Small intestine (tissue), 7 donors: Measurements from ENCODE around the gene KLK8. TPM values are rescaled to one million over a fixed set of nuclear protein-coding genes. Genes with fewer than 3 reads are reported as not detected.
"Not testable (repeated sequence)": the region's sequence is repeated elsewhere in the genome, so short reads cannot be mapped to it uniquely, and the experiment has no call there.

ENCODE experiments used
- DNase-seq, 2 donors: peaks; one replicate each; pipeline versions ENCODE4 v3.0.0 to v3.0.0-alpha.2; 2013
- FAIRE-seq: peaks from 2 replicates; lab custom pipeline; 2012; peaks lifted over from hg19 to GRCh38; lab: Jason Lieb, UNC
- H3K27ac ChIP-seq, 3 donors: one replicate each; pipeline ENCODE4 v1.5.1; 2013; ENCODE audit warnings: low read length in 2 of 3, mild to moderate bottlenecking in 2 of 3, control low read depth in 1 of 3, inconsistent platforms in 1 of 3, low read depth in 1 of 3, moderate library complexity in 1 of 3
- H3K27me3 ChIP-seq, 3 donors: one replicate each; pipeline ENCODE4 v1.6.1; 2013; ENCODE audit warnings: low read length in 3 of 3, inconsistent platforms in 1 of 3; ENCODE audit not compliant: control insufficient read depth in 3 of 3, insufficient read depth in 3 of 3
- H3K36me3 ChIP-seq, 3 donors: one replicate each; pipeline ENCODE4 v1.6.1; 2013; ENCODE audit warnings: low read length in 3 of 3, inconsistent platforms in 1 of 3, low read depth in 1 of 3, mild to moderate bottlenecking in 1 of 3, moderate library complexity in 1 of 3; ENCODE audit not compliant: control insufficient read depth in 3 of 3, insufficient read depth in 2 of 3
- H3K4me1 ChIP-seq, 3 donors: one replicate each; pipeline ENCODE4 v1.6.1; 2013; ENCODE audit warnings: low read length in 2 of 3, inconsistent platforms in 1 of 3, low read depth in 1 of 3, mild to moderate bottlenecking in 1 of 3, moderate library complexity in 1 of 3; ENCODE audit not compliant: control insufficient read depth in 3 of 3, insufficient read depth in 2 of 3
- H3K4me3 ChIP-seq, 3 donors: one replicate each; pipeline ENCODE4 v1.5.1; 2013; ENCODE audit warnings: low read length in 3 of 3, control low read depth in 1 of 3, inconsistent platforms in 1 of 3, low read depth in 1 of 3, mild to moderate bottlenecking in 1 of 3, moderate library complexity in 1 of 3
- H3K9me3 ChIP-seq, 2 donors: one replicate each; pipeline ENCODE4 v1.6.1; 2013; ENCODE audit warnings: low read depth in 1 of 2, low read length in 1 of 2; ENCODE audit not compliant: control insufficient read depth in 2 of 2, insufficient read depth in 1 of 2
- WGBS, 3 donors: extraction: QIAGEN DNeasy Blood & Tissue Kit; methylation state at CpG; one replicate each; pipeline ENCODE4 v1.1.7; 2013; 5-methylcytosine and 5-hydroxymethylcytosine counted together
- polyA plus RNA-seq, 4 donors: library from polyadenylated mRNA; stranded (reverse) in 3 of 4; unstranded in 1 of 4; fragments of 200-250 nt in 3 of 4; fragments of 120-200 nt in 1 of 4; gene quantifications; one replicate each; pipeline versions ENCODE4 v1.2.1 to v1.2.3, GENCODE V29; 2013
- donor health status: healthy with polysubstance abuse.
- donor health status: control.
- donor health status: control.
- donor health status: Bipolar disorder and iron deficiency.
- donor health status: healthy.

The KLK8 gene
- polyA plus RNA-seq, 4 donors = 0.12 TPM; not detected in 3

DNA sequence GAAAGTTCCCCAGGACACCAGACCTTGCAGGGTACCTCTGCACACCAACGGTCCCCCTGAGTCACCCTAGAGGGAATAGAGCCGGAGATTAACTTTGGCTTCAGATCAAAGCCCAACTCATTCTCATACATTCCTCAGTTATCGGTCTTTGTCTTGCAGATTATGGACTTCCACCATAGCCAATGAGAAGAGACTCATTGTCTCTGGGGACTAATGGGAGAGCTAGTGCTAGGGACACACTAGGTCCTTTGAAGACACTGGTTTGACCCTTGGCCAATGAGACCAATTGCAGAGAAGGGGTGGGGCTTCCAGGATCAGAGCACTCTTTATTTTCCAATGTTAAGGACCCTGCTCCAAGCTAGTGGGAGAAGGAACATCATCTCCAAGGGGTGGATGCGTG lies 23.8 kb downstream of the KLK8 start:
- H3K4me3 ChIP-seq = no peak overlapping the region
- no peaks in the 10 kb centered on the region for H3K36me3 ChIP-seq
- WGBS, 3 donors = 53 to 79% (median 68%) methylated on average over 4 of the region's 4 CpGs
- no peaks in the 10 kb centered on the region for H3K9me3 ChIP-seq
- H3K4me1 ChIP-seq = no peaks in the 10 kb centered on the region
- H3K27me3 ChIP-seq = peaks cover 0 to 5% (median 0%) of the 10 kb centered on the region in 3 donors
- no peak for DNase-seq
- no peak for FAIRE-seq
- no peak overlapping the region for H3K27ac ChIP-seq

DNA sequence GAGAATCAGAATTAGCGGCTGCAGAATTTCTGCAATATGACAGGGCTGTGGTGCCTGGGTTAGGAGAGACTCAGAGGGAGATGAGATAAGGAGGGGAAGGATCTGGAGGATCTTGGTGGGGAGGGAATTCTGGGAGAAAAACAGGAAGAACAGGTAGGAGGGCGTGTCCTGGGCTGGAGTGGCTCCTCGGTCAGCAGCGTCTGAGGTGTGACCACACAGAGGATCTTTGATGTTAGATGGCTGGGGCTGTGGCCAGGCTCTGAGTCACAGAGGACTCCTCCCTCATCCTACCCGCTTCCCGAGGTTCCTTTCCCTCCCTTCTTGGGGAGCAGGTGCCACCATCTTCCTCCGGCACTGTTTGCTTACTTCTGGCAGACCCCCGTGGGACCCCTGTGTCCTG lies 25.6 kb downstream of the KLK8 start:
- 7 to 14% (median 8%) methylated on average over 8 of the region's 8 CpGs for whole genome bisulfite sequencing, 3 donors
- Histone ChIP-seq H3K4me3 (no peak overlapping the region), H3K27me3 (peaks cover 0 to 5% (median 0%) of the 10 kb centered on the region in 3 donors), H3K27ac (no peak overlapping the region), H3K4me1 (no peaks in the 10 kb centered on the region), H3K9me3 (no peaks in the 10 kb centered on the region), H3K36me3 (no peaks in the 10 kb centered on the region)
- FAIRE-seq = no peak
- no peak for DNase-seq

DNA sequence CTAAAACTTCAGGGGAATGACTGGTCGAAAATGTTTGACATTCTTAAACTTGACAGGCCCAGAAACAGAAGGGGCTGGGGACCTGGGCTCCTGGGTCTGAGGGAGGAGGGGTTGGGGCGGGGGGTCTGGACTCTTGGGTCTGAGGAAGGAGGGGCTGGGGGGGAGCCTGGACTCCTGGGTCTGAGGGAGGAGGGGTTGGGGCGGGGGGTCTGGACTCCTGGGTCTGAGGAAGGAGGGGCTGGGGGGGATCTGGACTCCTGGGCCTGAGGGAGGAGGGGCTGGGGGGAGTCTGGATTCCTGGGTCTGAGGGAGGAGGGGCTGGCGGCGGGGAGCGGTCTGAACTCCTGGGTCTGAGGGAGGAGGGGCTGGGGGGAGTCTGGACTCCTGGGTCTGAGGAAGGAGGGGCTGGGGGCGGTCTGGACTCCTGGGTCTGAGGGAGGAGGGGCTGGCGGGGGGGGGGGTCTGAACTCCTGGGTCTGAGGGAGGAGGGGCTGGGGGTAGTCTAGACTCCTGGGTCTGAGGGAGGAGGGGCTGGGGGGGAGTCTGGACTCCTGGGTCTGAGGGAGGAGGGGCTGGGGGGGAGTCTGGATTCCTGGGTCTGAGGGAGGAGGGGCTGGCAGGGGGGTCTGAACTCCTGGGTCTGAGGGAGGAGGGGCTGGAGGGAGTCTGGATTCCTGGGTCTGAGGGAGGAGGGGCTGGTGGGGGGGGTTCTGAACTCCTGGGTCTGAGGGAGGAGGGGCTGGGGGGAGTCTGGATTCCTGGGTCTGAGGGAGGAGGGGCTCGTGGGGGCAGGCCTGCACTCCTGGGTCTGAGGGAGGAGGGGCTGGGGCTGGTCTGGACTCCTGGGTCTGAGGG lies 26.5 kb downstream of the KLK8 start:
- FAIRE-seq = no peak
- Histone ChIP-seq H3K9me3 (no peaks in the 10 kb centered on the region), H3K27ac (no peak overlapping the region), H3K4me1 (no peaks in the 10 kb centered on the region), H3K27me3 (peaks cover 0 to 5% (median 0%) of the 10 kb centered on the region in 3 donors), H3K36me3 (no peaks in the 10 kb centered on the region), H3K4me3 (no peak overlapping the region)
- DNase-seq = no peak
- 7 to 43% (median 17%) methylated on average over 2 to 9 of the region's 9 CpGs for whole genome bisulfite sequencing, 3 donors

DNA sequence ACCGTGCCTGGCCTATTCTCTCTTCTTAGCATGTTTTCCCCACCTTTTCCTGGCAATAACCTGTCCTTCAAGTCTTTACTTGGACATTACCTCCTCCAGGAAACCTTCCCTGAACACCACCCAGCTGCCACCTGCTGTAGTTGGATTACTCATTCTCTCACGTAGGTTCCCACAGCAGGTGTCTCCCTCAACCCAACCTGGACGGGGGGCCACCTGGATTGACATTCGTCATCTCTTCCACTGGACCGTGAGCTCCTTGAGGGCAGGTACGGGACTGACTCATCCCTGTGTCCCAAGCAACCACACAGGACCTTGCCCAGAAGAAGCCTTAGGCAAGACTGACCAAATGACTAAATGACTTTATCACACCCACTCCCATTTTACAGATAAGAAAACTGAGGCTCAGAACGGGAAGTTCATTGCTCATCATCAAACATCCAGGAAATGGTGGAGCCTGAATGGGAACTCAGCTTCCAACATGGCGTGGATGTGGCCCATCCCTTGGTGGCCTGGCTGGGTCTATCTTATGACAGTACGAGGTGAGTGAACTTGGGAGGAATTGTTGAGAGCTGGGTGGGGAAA lies 28.5 kb downstream of the KLK8 start:
- no peak for FAIRE-seq

DNA sequence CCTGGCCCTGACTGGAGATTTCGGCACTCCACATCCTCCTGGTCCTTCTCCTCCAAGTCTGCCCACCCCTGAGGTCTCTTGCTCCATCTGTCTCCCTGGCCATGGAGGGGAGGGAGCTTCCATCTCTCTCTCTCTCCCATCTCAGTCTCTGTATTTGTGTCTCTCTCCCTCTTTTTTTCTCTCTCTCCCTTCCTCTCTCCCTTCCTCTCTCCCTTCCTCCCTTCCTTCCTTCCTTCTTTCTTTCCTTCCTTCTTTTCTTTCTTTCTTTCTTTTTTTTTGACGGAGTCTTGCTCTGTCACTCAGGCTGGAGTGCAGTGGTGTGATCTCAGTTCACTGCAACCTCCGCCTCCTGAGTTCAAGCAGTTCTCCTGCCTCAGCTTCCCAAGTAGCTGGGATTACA lies 31.6 kb downstream of the KLK8 start:
- not testable (repeated sequence) for DNase-seq, H3K27me3 ChIP-seq, H3K9me3 ChIP-seq, H3K4me3 ChIP-seq, H3K27ac ChIP-seq, FAIRE-seq, H3K36me3 ChIP-seq, H3K4me1 ChIP-seq
- 72 to 89% (median 85%) methylated on average over 3 of the region's 3 CpGs for WGBS, 3 donors

More for the DNA sequence above, 28.5 kb downstream of the KLK8 start:
- no peak overlapping the region for H3K27ac ChIP-seq
- H3K4me1 ChIP-seq = no peaks in the 10 kb centered on the region
- no peaks in the 10 kb centered on the region for H3K36me3 ChIP-seq
- H3K27me3 ChIP-seq = peaks cover 0 to 5% (median 0%) of the 10 kb centered on the region in 3 donors
- 60 to 75% (median 69%) methylated on average over 9 of the region's 9 CpGs for WGBS, 3 donors
- no peak for DNase-seq
- H3K9me3 ChIP-seq = no peaks in the 10 kb centered on the region
- H3K4me3 ChIP-seq = no peak overlapping the region

DNA sequence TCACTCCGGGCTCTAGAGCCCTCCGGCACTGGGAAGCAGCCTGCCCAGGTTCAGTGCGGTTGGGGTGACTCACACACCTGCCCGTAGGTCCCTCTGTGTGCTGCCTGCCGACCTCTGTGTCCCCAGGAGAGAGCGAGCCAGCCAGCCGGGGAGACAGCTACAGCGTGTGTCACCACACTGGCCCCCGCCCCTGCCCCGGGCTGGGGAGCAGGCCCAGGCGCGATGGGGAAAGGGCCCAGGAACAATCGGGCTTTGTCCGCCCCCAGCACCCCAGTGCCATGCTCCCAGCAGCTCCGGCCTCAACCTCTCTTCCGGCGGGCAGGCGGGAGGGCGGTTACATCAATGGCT lies 32.0 kb downstream of the KLK8 start, which contains the start of gene KLK6:
Gene KLK6 (minus strand): TSS at position 179 of the 348 bp plus-strand sequence. CDS start 1,487 bp downstream, outside the sequence.
- Histone ChIP-seq H3K4me1 (no peaks in the 10 kb centered on the region), H3K36me3 (no peaks in the 10 kb centered on the region), H3K27ac (no peak within 1 kb of the TSS), H3K4me3 (no peak within 1 kb of the TSS), H3K9me3 (no peaks in the 10 kb centered on the region), H3K27me3 (peaks cover 0 to 2% (median 0%) of the 10 kb centered on the region in 3 donors)
- WGBS, 3 donors = 55 to 71% (median 64%) methylated on average over 17 to 19 of the region's 19 CpGs
- no peak for DNase-seq
- no peak for FAIRE-seq

DNA sequence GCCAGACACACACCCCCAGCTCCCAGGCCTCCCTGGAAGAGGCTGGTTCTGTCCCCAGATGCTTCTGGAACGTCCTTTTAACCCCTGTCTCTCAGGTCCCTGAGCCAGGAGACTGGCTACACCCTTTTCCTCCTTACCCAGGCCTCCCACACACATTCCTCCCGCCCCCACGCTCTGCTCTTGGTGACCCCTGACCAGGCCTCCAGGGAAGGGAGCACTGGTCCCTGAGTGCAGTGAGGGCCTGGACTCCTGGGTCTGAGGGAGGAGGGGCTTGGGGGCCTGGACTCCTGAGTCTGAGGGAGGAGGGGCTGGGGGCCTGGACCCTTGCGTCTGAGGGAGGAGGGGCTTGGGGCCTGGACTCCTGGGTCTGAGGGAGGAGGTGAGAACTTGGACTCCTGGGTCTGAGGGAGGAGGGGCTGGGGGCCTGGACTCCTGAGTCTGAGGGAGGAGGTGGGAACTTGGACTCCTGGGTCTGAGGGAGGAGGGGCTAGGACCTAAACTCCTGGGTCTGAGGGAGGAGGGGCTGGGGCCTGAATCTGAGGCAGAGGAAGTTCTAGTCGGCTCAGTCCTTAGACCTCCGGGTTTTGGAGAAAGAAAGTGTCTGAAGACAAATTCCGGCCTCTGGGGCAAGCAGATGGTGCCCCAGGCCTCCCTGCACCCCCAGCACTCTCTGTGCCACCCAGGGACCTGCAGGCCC lies 32.5 kb downstream of the KLK8 start:
- H3K36me3 ChIP-seq = no peaks in the 10 kb centered on the region
- 32 to 38% (median 33%) methylated on average over 7 of the region's 7 CpGs for WGBS, 3 donors
- FAIRE-seq (no peak), DNase-seq (no peak)
- H3K27me3 ChIP-seq = peaks cover 0 to 2% (median 0%) of the 10 kb centered on the region in 3 donors
- no peak overlapping the region for H3K27ac ChIP-seq
- no peaks in the 10 kb centered on the region for H3K4me1 ChIP-seq
- H3K9me3 ChIP-seq = no peaks in the 10 kb centered on the region
- no peak overlapping the region for H3K4me3 ChIP-seq

DNA sequence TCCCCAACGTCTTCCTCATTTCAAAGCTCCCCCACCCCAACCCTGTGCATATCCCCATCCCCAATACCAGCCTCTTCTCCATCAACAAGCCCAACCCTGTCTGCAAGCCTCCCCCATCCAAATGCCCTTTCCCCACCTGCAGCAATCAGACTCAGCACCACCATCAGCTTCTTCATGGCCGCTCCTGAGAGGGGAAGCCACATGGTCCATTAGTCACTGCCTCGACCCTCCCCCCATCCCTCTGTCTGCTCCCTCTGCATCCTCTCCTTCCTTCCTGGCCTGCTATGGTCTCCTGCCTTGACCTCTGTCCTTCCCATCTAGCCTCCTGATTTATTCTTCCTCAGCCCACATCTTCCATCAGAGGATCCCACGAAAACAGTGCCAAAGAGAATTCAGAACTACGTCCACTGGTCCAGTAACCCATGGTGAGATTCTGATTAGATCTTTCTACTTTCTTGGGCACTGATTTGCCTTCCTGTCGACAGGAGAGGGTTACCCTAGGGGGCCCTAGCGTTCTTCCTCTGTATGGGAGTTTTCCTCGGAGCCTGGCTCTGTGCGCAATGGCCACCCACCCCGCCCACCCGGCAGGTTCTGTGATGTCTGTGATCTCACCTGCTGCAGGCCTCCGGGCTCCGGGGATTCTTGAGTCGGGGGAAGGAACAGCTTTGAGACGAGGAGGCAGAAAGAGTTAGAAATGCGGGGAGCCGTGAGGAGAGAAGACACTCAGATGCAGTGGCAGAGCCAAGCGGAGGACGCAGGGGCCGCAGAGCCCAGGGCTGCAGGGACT lies 33.3 kb downstream of the KLK8 start:
- 31 to 40% (median 40%) methylated on average over 19 to 20 of the region's 20 CpGs for WGBS, 3 donors
- peaks cover 0 to 2% (median 0%) of the 10 kb centered on the region in 3 donors for H3K27me3 ChIP-seq
- no peak for DNase-seq
- FAIRE-seq = no peak
- H3K9me3 ChIP-seq = no peaks in the 10 kb centered on the region
- H3K27ac ChIP-seq = no peak overlapping the region
- no peaks in the 10 kb centered on the region for H3K36me3 ChIP-seq
- H3K4me1 ChIP-seq = no peaks in the 10 kb centered on the region
- H3K4me3 ChIP-seq = no peak overlapping the region
